Measurements from ENCODE around the gene YBX3. TPM values are rescaled to one million over a fixed set of nuclear protein-coding genes. Genes with fewer than 3 reads are reported as not detected.

Gene YBX3
- total and polyA plus RNA-seq, 2 of the 13 experiments (the other 11 are each of a cell fraction or from before 2014, with no cell fraction given), result 77.5 to 99.6 TPM

DNA sequence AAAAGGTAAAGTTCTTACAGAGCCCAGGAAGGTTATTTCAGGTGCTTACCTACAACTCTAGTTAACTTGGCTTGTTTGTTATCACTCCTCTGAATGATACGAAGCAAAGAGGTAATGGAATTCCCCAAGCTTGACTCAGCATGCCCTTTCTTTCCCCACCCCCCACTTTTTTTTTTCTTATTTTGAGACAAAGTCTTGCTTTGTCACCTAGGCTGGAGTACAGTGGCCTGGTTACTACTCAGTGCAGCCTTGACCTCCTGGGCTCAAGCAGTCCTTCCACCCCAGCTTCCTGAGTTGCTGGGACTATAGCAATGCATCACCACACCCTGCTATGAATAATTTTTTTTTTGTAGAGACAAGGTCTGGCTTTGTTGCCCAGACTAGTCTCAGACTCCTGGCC is 17.1 kb upstream of the YBX3 start:
- FAIRE-seq (no peak), ATAC-seq (peak; percentile 68; the same call in 2 of the 3 replicates), DNase-seq (ENCODE audit: low spot score) (peak; percentile 58)

More for the DNA sequence above, 17.1 kb upstream of the YBX3 start:
- no peaks in the 10 kb centered on the region for H3K79me2 ChIP-seq (ENCODE audit: insufficient read depth, low read length)
- no peaks in the 10 kb centered on the region for H3K36me3 ChIP-seq (replicated peaks in 1 of 2; ENCODE audit: control insufficient read depth in 1 of 2, insufficient read depth in 2 of 2, low read length in 2 of 2)
- peaks cover 0 to 9% of the 10 kb centered on the region in 2 experiments; a peak in 1 of 5 replicates for H3K27me3 ChIP-seq (ENCODE audit: control insufficient read depth in 1 of 2, insufficient read depth in 2 of 2, low read length in 2 of 2)
- ChIA-PET CTCF (ENCODE audit: low intra/inter-chr PET ratio, low total read pairs) (no interaction called here), POLR2A (no interaction called here)
- intact Hi-C loops (cut with micrococcal nuclease; ENCODE audit: unreplicated experiment), result no loop called here
- no peak overlapping the region for H2AFZ ChIP-seq (ENCODE audit: low read length)
- WGBS (ENCODE audit: low lambda C conversion rate), result 0% methylated on average over 1 of the region's 1 CpG
- in situ Hi-C loops (cut with HindIII; ENCODE audit: extremely low pct_ligation_motif_present, low pct_unique_long_range_greater_than_20kb), result no loop called here
- H3K9ac ChIP-seq (ENCODE audit: insufficient read depth, low read depth, low read length), result no peak overlapping the region
- H3K4me2 ChIP-seq (ENCODE audit: low read depth, low read length), result no peak overlapping the region
- H3K9me3 ChIP-seq (ENCODE audit: low read length), result no peaks in the 10 kb centered on the region
- H4K20me1 ChIP-seq (ENCODE audit: insufficient read depth, low read length), result no peaks in the 10 kb centered on the region
- no peak overlapping the region for H3K27ac ChIP-seq (ENCODE audit: extremely low read length, insufficient read depth, low read length)
- H3K4me1 ChIP-seq (ENCODE audit: insufficient read depth, low read length), result 0 out of 2 replicates have a peak, but pooled peaks cover 12% of the 10 kb centered on the region
- H3K4me3 ChIP-seq (replicated peaks in 1 of 3; ENCODE audit: insufficient read depth in 1 of 3, low read depth in 2 of 3, low read length in 3 of 3), result no peak overlapping the region
- no TSS peak for BruUV-seq (replicated peaks)
- TF ChIP-seq JUNB (CRISPR knock-in tag; IDR thresholded peaks at IDR 0.05; ENCODE audit: borderline replicate concordance) (no peak), EED (CRISPR knock-in tag; IDR thresholded peaks at IDR 0.05) (no peak), FOSL2 (CRISPR knock-in tag; IDR thresholded peaks at IDR 0.05) (peak; percentile 60), NR2F6 (IDR thresholded peaks at IDR 0.05) (peak; percentile 40; the same call in 1 of the 2 replicates), NR2F6 (CRISPR knock-in tag; IDR thresholded peaks at IDR 0.05) (0 out of 2 replicates have a peak, but pooled peaks have one; percentile 28)
- TF ChIP-seq, protein P1, sequence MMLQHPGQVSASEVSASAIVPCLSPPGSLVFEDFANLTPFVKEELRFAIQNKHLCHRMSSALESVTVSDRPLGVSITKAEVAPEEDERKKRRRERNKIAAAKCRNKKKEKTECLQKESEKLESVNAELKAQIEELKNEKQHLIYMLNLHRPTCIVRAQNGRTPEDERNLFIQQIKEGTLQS (CRISPR knock-in tag; IDR thresholded peaks at IDR 0.05), result 0 out of 2 replicates have a peak, but pooled peaks have one; percentile 15
- TF ChIP-seq, protein P2, sequence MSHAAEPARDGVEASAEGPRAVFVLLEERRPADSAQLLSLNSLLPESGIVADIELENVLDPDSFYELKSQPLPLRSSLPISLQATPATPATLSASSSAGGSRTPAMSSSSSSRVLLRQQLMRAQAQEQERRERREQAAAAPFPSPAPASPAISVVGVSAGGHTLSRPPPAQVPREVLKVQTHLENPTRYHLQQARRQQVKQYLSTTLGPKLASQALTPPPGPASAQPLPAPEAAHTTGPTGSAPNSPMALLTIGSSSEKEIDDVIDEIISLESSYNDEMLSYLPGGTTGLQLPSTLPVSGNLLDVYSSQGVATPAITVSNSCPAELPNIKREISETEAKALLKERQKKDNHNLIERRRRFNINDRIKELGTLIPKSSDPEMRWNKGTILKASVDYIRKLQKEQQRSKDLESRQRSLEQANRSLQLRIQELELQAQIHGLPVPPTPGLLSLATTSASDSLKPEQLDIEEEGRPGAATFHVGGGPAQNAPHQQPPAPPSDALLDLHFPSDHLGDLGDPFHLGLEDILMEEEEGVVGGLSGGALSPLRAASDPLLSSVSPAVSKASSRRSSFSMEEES (CRISPR knock-in tag; IDR thresholded peaks at IDR 0.05), result no peak
- TF ChIP-seq, protein P3, sequence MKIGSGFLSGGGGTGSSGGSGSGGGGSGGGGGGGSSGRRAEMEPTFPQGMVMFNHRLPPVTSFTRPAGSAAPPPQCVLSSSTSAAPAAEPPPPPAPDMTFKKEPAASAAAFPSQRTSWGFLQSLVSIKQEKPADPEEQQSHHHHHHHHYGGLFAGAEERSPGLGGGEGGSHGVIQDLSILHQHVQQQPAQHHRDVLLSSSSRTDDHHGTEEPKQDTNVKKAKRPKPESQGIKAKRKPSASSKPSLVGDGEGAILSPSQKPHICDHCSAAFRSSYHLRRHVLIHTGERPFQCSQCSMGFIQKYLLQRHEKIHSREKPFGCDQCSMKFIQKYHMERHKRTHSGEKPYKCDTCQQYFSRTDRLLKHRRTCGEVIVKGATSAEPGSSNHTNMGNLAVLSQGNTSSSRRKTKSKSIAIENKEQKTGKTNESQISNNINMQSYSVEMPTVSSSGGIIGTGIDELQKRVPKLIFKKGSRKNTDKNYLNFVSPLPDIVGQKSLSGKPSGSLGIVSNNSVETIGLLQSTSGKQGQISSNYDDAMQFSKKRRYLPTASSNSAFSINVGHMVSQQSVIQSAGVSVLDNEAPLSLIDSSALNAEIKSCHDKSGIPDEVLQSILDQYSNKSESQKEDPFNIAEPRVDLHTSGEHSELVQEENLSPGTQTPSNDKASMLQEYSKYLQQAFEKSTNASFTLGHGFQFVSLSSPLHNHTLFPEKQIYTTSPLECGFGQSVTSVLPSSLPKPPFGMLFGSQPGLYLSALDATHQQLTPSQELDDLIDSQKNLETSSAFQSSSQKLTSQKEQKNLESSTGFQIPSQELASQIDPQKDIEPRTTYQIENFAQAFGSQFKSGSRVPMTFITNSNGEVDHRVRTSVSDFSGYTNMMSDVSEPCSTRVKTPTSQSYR (CRISPR knock-in tag; IDR thresholded peaks at IDR 0.05; ENCODE audit: borderline replicate concordance), result peak; percentile 32; the same call in 1 of the 2 replicates
- TF ChIP-seq, protein P4, sequence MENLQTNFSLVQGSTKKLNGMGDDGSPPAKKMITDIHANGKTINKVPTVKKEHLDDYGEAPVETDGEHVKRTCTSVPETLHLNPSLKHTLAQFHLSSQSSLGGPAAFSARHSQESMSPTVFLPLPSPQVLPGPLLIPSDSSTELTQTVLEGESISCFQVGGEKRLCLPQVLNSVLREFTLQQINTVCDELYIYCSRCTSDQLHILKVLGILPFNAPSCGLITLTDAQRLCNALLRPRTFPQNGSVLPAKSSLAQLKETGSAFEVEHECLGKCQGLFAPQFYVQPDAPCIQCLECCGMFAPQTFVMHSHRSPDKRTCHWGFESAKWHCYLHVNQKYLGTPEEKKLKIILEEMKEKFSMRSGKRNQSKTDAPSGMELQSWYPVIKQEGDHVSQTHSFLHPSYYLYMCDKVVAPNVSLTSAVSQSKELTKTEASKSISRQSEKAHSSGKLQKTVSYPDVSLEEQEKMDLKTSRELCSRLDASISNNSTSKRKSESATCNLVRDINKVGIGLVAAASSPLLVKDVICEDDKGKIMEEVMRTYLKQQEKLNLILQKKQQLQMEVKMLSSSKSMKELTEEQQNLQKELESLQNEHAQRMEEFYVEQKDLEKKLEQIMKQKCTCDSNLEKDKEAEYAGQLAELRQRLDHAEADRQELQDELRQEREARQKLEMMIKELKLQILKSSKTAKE (CRISPR knock-in tag; IDR thresholded peaks at IDR 0.05; ENCODE audit: borderline replicate concordance), result no peak
- TF ChIP-seq, protein P5, sequence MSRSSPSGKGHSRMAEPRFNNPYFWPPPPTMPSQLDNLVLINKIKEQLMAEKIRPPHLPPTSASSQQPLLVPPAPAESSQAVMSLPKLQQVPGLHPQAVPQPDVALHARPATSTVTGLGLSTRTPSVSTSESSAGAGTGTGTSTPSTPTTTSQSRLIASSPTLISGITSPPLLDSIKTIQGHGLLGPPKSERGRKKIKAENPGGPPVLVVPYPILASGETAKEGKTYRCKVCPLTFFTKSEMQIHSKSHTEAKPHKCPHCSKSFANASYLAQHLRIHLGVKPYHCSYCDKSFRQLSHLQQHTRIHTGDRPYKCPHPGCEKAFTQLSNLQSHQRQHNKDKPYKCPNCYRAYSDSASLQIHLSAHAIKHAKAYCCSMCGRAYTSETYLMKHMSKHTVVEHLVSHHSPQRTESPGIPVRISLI (CRISPR knock-in tag; IDR thresholded peaks at IDR 0.05; ENCODE audit: borderline replicate concordance), result peak; percentile 51; the same call in 1 of the 2 replicates
- TF ChIP-seq, protein P6, sequence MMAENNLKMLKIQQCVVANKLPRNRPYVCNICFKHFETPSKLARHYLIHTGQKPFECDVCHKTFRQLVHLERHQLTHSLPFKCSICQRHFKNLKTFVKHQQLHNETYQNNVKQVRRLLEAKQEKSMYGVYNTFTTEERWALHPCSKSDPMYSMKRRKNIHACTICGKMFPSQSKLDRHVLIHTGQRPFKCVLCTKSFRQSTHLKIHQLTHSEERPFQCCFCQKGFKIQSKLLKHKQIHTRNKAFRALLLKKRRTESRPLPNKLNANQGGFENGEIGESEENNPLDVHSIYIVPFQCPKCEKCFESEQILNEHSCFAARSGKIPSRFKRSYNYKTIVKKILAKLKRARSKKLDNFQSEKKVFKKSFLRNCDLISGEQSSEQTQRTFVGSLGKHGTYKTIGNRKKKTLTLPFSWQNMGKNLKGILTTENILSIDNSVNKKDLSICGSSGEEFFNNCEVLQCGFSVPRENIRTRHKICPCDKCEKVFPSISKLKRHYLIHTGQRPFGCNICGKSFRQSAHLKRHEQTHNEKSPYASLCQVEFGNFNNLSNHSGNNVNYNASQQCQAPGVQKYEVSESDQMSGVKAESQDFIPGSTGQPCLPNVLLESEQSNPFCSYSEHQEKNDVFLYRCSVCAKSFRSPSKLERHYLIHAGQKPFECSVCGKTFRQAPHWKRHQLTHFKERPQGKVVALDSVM (CRISPR knock-in tag; IDR thresholded peaks at IDR 0.05), result peak; percentile 66; the same call in 1 of the 2 replicates

All from HepG2 (cell line).